ENCODE measurements around the gene CCL21. TPM values are rescaled to one million over a fixed set of nuclear protein-coding genes. Genes with fewer than 3 reads are reported as not detected.

CCL21 gene
- not detected in 2 replicates for total RNA-seq

GRCh38 chr9:34710023-34710422, at the start of gene CCL21:
Gene CCL21, minus strand, starts transcription at chr9:34710136. Its CDS starts 70 bp downstream, at chr9:34710066.

GRCh38 chr9:34690983-34691935, 18.7 kb downstream of the CCL21 start, which contains the start of gene CCL19:
Gene CCL19, minus strand, starts transcription at chr9:34691276. Its CDS starts 137 bp downstream, at chr9:34691139.

GRCh38 chr9:34662526-34663302, 47.2 kb downstream of the CCL21 start, which contains the start of gene CCL27:
Gene CCL27, minus strand, starts transcription at chr9:34662657. Its CDS starts 24 bp downstream, at chr9:34662633.

Other genes with a start within 250 kb of the CCL21 start
- not detected in 2 replicates for gene ENHO, start 187.1 kb downstream of the CCL21 start, total RNA-seq
- gene CNTFR, start 120.4 kb downstream of the CCL21 start, total RNA-seq, result 1.1 TPM in 1 of 2 replicates, not detected in the other
- gene RPP25L, start 98.0 kb downstream of the CCL21 start, total RNA-seq, result 30.1 and 42.9 TPM in 2 replicates
- 115 and 177 TPM in 2 replicates for gene DCTN3, start 89.6 kb downstream of the CCL21 start, total RNA-seq
- 0.13 TPM in 1 of 2 replicates, not detected in the other for gene ARID3C, start 81.1 kb downstream of the CCL21 start, total RNA-seq
- 99.2 and 152 TPM in 2 replicates for gene SIGMAR1, start 72.3 kb downstream of the CCL21 start, total RNA-seq
- 18.5 and 34.5 TPM in 2 replicates for gene GALT, start 63.5 kb downstream of the CCL21 start, total RNA-seq
- gene IL11RA, start 58.0 kb downstream of the CCL21 start, total RNA-seq, result 10.2 and 13.3 TPM in 2 replicates
- gene CCL27, start 47.5 kb downstream of the CCL21 start, total RNA-seq, result 0.39 TPM in 1 of 2 replicates, not detected in the other
- gene CCL19, start 18.9 kb downstream of the CCL21 start, total RNA-seq, result not detected in 2 replicates
- 0.40 TPM in 1 of 2 replicates, not detected in the other for gene PHF24, start 248.1 kb upstream of the CCL21 start, total RNA-seq